CD8-positive, alpha-beta memory T cell (primary cell): ENCODE results near the gene PYM1. TPM values are rescaled to one million over a fixed set of nuclear protein-coding genes. Genes with fewer than 3 reads are reported as not detected.

Source experiments
- CTCF ChIA-PET: fragments of 350-600 bp; sonication (Branson Sonifier 250); formaldehyde crosslinking; loops from one replicate; lab custom pipeline; 2021; ENCODE audit warnings: antibody characterized with exemption; lab: Charles Lee
- POLR2A ChIA-PET: fragments of 350-600 bp; sonication (Branson Sonifier 250); formaldehyde crosslinking; loops from one replicate; lab custom pipeline; 2021; ENCODE audit warnings: antibody characterized with exemption; lab: Charles Lee
- DNase-seq, 5 donors: peaks; one replicate each; pipeline versions ENCODE4 v3.0.0 to v3.0.0-alpha.2; 2020 to 2022; ENCODE audit warnings: mixed read lengths in 1 of 5
- H3K27ac ChIP-seq: one replicate; pipeline ENCODE4 v1.7.0; 2013; ENCODE audit warnings: low read depth, mild to moderate bottlenecking, low read length, moderate library complexity
- H3K27me3 ChIP-seq: 2 replicates; pipeline ENCODE4 v1.7.0; 2013; ENCODE audit warnings: low read length, mild to moderate bottlenecking; ENCODE audit not compliant: insufficient read depth, poor library complexity, severe bottlenecking
- H3K36me3 ChIP-seq: 2 replicates; pipeline ENCODE4 v1.7.0; 2013; ENCODE audit warnings: mild to moderate bottlenecking, low read length, moderate library complexity; ENCODE audit not compliant: insufficient read depth
- H3K4me1 ChIP-seq: 2 replicates; pipeline ENCODE4 v1.7.0; 2013; ENCODE audit warnings: mild to moderate bottlenecking, low read length, moderate library complexity; ENCODE audit not compliant: insufficient read depth
- H3K4me3 ChIP-seq: 2 replicates; pipeline ENCODE4 v1.7.0; 2013; ENCODE audit warnings: mild to moderate bottlenecking, low read length
- H3K9me3 ChIP-seq: 2 replicates; pipeline ENCODE4 v1.7.0; 2013; ENCODE audit warnings: mild to moderate bottlenecking, low read length
- H3K27ac Mint-ChIP-seq, 8 donors: one replicate each; pipeline ENCODE4 v1.8.0; 2020 to 2021; ENCODE audit warnings: mixed read lengths in 8 of 8, mild to moderate bottlenecking in 6 of 8, inconsistent platforms in 3 of 8, moderate library complexity in 3 of 8
- H3K27me3 Mint-ChIP-seq, 2 donors: one replicate each; pipeline ENCODE4 v1.8.0; 2020 to 2021; ENCODE audit warnings: mixed read lengths in 2 of 2, mild to moderate bottlenecking in 1 of 2, moderate library complexity in 1 of 2
- H3K36me3 Mint-ChIP-seq, 3 donors: one replicate each; pipeline ENCODE4 v1.8.0; 2020 to 2021; ENCODE audit warnings: mixed read lengths in 3 of 3, inconsistent platforms in 1 of 3, mild to moderate bottlenecking in 1 of 3
- H3K4me1 Mint-ChIP-seq, 3 donors: one replicate each; pipeline ENCODE4 v1.8.0; 2020 to 2021; ENCODE audit warnings: mixed read lengths in 3 of 3, inconsistent platforms in 1 of 3, mild to moderate bottlenecking in 1 of 3
- H3K4me3 Mint-ChIP-seq, 7 donors: one replicate each; pipeline ENCODE4 v1.8.0; 2020 to 2021; ENCODE audit warnings: mixed read lengths in 7 of 7, mild to moderate bottlenecking in 6 of 7, moderate library complexity in 4 of 7, inconsistent platforms in 2 of 7
- H3K9me3 Mint-ChIP-seq, 5 donors: one replicate each; pipeline ENCODE4 v1.8.0; 2020 to 2022; ENCODE audit warnings: mixed read lengths in 5 of 5, mild to moderate bottlenecking in 3 of 5, moderate library complexity in 2 of 5, inconsistent platforms in 1 of 5
- polyA plus RNA-seq: library from polyadenylated mRNA; unstranded; fragments of 300-500 nt; fragmentation: Illumina TruSeq; gene quantifications from one replicate; pipeline ENCODE4 v1.2.3, GENCODE V29; 2021
- total RNA-seq, 2 experiments: library from RNA; stranded (reverse); gene quantifications; one replicate each; pipeline ENCODE4 v1.2.3, GENCODE V29; 2021

The PYM1 gene
- total and polyA plus RNA-seq, 3 experiments from 2014 or later: 35.8 to 80.8 (median 38.4) TPM

- H3K9me3 ChIP-seq: no peaks in the 10 kb centered on the region
- Mint-ChIP-seq H3K4me1 (no peaks in the 10 kb centered on the region), H3K4me3 (no peak overlapping the region), H3K9me3 (peaks cover 3 to 10% (median 7%) of the 10 kb centered on the region in 5 donors), H3K36me3 (peaks cover 0 to 5% (median 0%) of the 10 kb centered on the region in 3 donors), H3K27me3 (peaks cover 0 to 3% of the 10 kb centered on the region in 2 donors), H3K27ac (no peak overlapping the region)
- no peak overlapping the region for H3K27ac ChIP-seq
- H3K36me3 ChIP-seq: no peaks in the 10 kb centered on the region
- POLR2A ChIA-PET: interaction anchor here (0.6 to 0.7 kb wide), 2 partner anchors 32 to 91 kb away, joined by 3 to 5 read pairs; partner anchors contain the start of gene DNAJC14
- DNase-seq: no peak
- H3K27me3 ChIP-seq: no peaks in the 10 kb centered on the region
- no peaks in the 10 kb centered on the region for H3K4me1 ChIP-seq
- CTCF ChIA-PET: no interaction called here
- no peak overlapping the region for H3K4me3 ChIP-seq
These were observed 66.3 kb downstream of the PYM1 start for GRCh38 chr12:55861396-55861795.

GRCh38 chr12:55852740-55853139 lies 75.0 kb downstream of the PYM1 start:
- Histone ChIP-seq H3K27me3 (no peaks in the 10 kb centered on the region), H3K27ac (no peak overlapping the region), H3K4me3 (no peak overlapping the region), H3K4me1 (no peaks in the 10 kb centered on the region), H3K9me3 (no peaks in the 10 kb centered on the region), H3K36me3 (no peaks in the 10 kb centered on the region)
- no peaks in the 10 kb centered on the region for H3K36me3 Mint-ChIP-seq
- ChIA-PET POLR2A (no interaction called here), CTCF (no interaction called here)
- H3K9me3 Mint-ChIP-seq: no peaks in the 10 kb centered on the region
- no peak for DNase-seq
- no peak overlapping the region for H3K27ac Mint-ChIP-seq
- H3K4me1 Mint-ChIP-seq: no peaks in the 10 kb centered on the region
- H3K4me3 Mint-ChIP-seq: no peak overlapping the region
- peaks cover 5 to 26% of the 10 kb centered on the region in 2 donors for H3K27me3 Mint-ChIP-seq

Other genes with a start within 250 kb of the PYM1 start
- 1 to 10 TPM; 2.7 to 3.1 TPM for gene ITGA7, start 220.0 kb downstream of the PYM1 start, total RNA-seq
- gene ITGA7, start 220.0 kb downstream of the PYM1 start, polyA plus RNA-seq: 0.36 TPM
- 100 to 1,000 TPM in 1 of 2 experiments, 10 to 100 TPM in 1; 97.5 to 110 TPM for gene BLOC1S1, start 211.8 kb downstream of the PYM1 start, total RNA-seq
- 90.2 TPM for gene BLOC1S1, start 211.8 kb downstream of the PYM1 start, polyA plus RNA-seq
- 1 to 10 TPM; 8.1 to 8.5 TPM for gene RDH5, start 207.5 kb downstream of the PYM1 start, total RNA-seq
- 0.90 TPM for gene RDH5, start 207.5 kb downstream of the PYM1 start, polyA plus RNA-seq
- 100 to 1,000 TPM; 200 to 202 TPM for gene CD63, start 198.9 kb downstream of the PYM1 start, total RNA-seq
- 375 TPM for gene CD63, start 198.9 kb downstream of the PYM1 start, polyA plus RNA-seq
- 10 to 100 TPM; 13.1 to 13.5 TPM for gene GDF11, start 184.8 kb downstream of the PYM1 start, total RNA-seq
- gene GDF11, start 184.8 kb downstream of the PYM1 start, polyA plus RNA-seq: 1.4 TPM
- gene SARNP, start 110.2 kb downstream of the PYM1 start, total RNA-seq: 100 to 1,000 TPM in 1 of 2 experiments, 10 to 100 TPM in 1; 89.7 to 103 TPM
- gene SARNP, start 110.2 kb downstream of the PYM1 start, polyA plus RNA-seq: 109 TPM
- 10 to 100 TPM; 49.0 to 49.7 TPM for gene ORMDL2, start 109.9 kb downstream of the PYM1 start, total RNA-seq
- gene ORMDL2, start 109.9 kb downstream of the PYM1 start, polyA plus RNA-seq: 110 TPM
- gene DNAJC14, start 98.3 kb downstream of the PYM1 start, total RNA-seq: 10 to 100 TPM; 39.1 to 40.8 TPM
- gene DNAJC14, start 98.3 kb downstream of the PYM1 start, polyA plus RNA-seq: 40.2 TPM
- 1 to 10 TPM in 1 of 2 experiments, under 1 TPM in 1; 0.29 to 1.0 TPM for gene MMP19, start 85.0 kb downstream of the PYM1 start, total RNA-seq
- gene MMP19, start 85.0 kb downstream of the PYM1 start, polyA plus RNA-seq: not detected
- gene DGKA, start 3.3 kb upstream of the PYM1 start, total RNA-seq: 100 to 1,000 TPM; 221 to 236 TPM
- gene DGKA, start 3.3 kb upstream of the PYM1 start, polyA plus RNA-seq: 234 TPM
- gene PMEL, start 38.1 kb upstream of the PYM1 start, total RNA-seq: under 1 TPM; 0.28 to 0.33 TPM
- gene PMEL, start 38.1 kb upstream of the PYM1 start, polyA plus RNA-seq: not detected
- 100 to 1,000 TPM; 117 to 125 TPM for gene CDK2, start 38.9 kb upstream of the PYM1 start, total RNA-seq
- gene CDK2, start 38.9 kb upstream of the PYM1 start, polyA plus RNA-seq: 8.2 TPM
- gene RAB5B, start 46.2 kb upstream of the PYM1 start, total RNA-seq: 10 to 100 TPM; 36.6 to 38.3 TPM
- gene RAB5B, start 46.2 kb upstream of the PYM1 start, polyA plus RNA-seq: 68.5 TPM
- gene SUOX, start 69.4 kb upstream of the PYM1 start, total RNA-seq: 1 to 10 TPM; 2.3 to 2.5 TPM
- gene SUOX, start 69.4 kb upstream of the PYM1 start, polyA plus RNA-seq: 0.90 TPM
- 10 to 100 TPM; 11.0 to 11.6 TPM for gene IKZF4, start 93.1 kb upstream of the PYM1 start, total RNA-seq
- 0.86 TPM for gene IKZF4, start 93.1 kb upstream of the PYM1 start, polyA plus RNA-seq
- gene RPS26, start 114.0 kb upstream of the PYM1 start, total RNA-seq: 10 to 100 TPM; 48.8 to 59.9 TPM
- 1,127 TPM for gene RPS26, start 114.0 kb upstream of the PYM1 start, polyA plus RNA-seq
- 1 to 10 TPM; 1.7 to 1.9 TPM for gene ERBB3, start 152.3 kb upstream of the PYM1 start, total RNA-seq
- gene ERBB3, start 152.3 kb upstream of the PYM1 start, polyA plus RNA-seq: 0.63 TPM
- 100 to 1,000 TPM; 468 to 504 TPM for gene PA2G4, start 176.7 kb upstream of the PYM1 start, total RNA-seq
- 249 TPM for gene PA2G4, start 176.7 kb upstream of the PYM1 start, polyA plus RNA-seq
- gene RPL41, start 188.7 kb upstream of the PYM1 start, total RNA-seq: 1,000 to 10,000 TPM; 5,711 to 5,990 TPM
- 7,268 TPM for gene RPL41, start 188.7 kb upstream of the PYM1 start, polyA plus RNA-seq
- gene ZC3H10, start 190.4 kb upstream of the PYM1 start, total RNA-seq: 1 to 10 TPM; 8.1 to 9.0 TPM
- 3.2 TPM for gene ZC3H10, start 190.4 kb upstream of the PYM1 start, polyA plus RNA-seq
- 100 to 1,000 TPM; 185 to 191 TPM for gene ESYT1, start 200.4 kb upstream of the PYM1 start, total RNA-seq
- 374 TPM for gene ESYT1, start 200.4 kb upstream of the PYM1 start, polyA plus RNA-seq
- gene MYL6B, start 224.7 kb upstream of the PYM1 start, total RNA-seq: 10 to 100 TPM; 68.6 to 70.0 TPM
- gene MYL6B, start 224.7 kb upstream of the PYM1 start, polyA plus RNA-seq: 6.2 TPM
- gene MYL6, start 230.5 kb upstream of the PYM1 start, total RNA-seq: 1,000 to 10,000 TPM; 1,010 to 1,017 TPM
- gene MYL6, start 230.5 kb upstream of the PYM1 start, polyA plus RNA-seq: 2,423 TPM